HuH-7.5 (cell line): ENCODE measurements around the gene PRRG2.
A peak's percentile ranks its signal among the peaks of the same experiment; 100 is the strongest.

Experiments
- DNase-seq: peaks from one replicate; pipeline ENCODE4 v3.0.0; 2011; ENCODE audit warnings: low spot score

The PRRG2 gene

GRCh38 chr19:49557641-49558325 lies 23.3 kb upstream of the PRRG2 start:
- no peak for DNase-seq

- DNase-seq, result no peak
Measured at GRCh38 chr19:49558591-49558990, 22.5 kb upstream of the PRRG2 start.

GRCh38 chr19:49559443-49559842 lies 21.7 kb upstream of the PRRG2 start:
- DNase-seq, result no peak

GRCh38 chr19:49559928-49560327 lies 21.2 kb upstream of the PRRG2 start:
- no peak for DNase-seq

GRCh38 chr19:49560358-49560900 lies 20.7 kb upstream of the PRRG2 start:
- no peak for DNase-seq

- DNase-seq, result no peak
Measured at GRCh38 chr19:49564616-49565045, 16.5 kb upstream of the PRRG2 start.

GRCh38 chr19:49565261-49565660 lies 15.9 kb upstream of the PRRG2 start:
- DNase-seq, result no peak

- DNase-seq, result no peak
Measured at GRCh38 chr19:49566302-49566701, 14.8 kb upstream of the PRRG2 start.

GRCh38 chr19:49567861-49568441 lies 13.2 kb upstream of the PRRG2 start:
- DNase-seq, result no peak

GRCh38 chr19:49570138-49570856 lies 10.8 kb upstream of the PRRG2 start:
- DNase-seq, result peak; percentile 85

GRCh38 chr19:49570997-49571676 lies 10.0 kb upstream of the PRRG2 start:
- no peak for DNase-seq

- DNase-seq, result no peak
Measured at GRCh38 chr19:49573009-49573408, 8.1 kb upstream of the PRRG2 start.

GRCh38 chr19:49573425-49573824 lies 7.7 kb upstream of the PRRG2 start:
- no peak for DNase-seq

GRCh38 chr19:49574206-49574755 lies 6.8 kb upstream of the PRRG2 start:
- DNase-seq, result no peak

GRCh38 chr19:49579193-49579592 lies 1.9 kb upstream of the PRRG2 start:
- no peak for DNase-seq

- no peak for DNase-seq
Measured at GRCh38 chr19:49579947-49580263, 1.2 kb upstream of the PRRG2 start.

GRCh38 chr19:49580264-49581006 lies 681 bp upstream of the PRRG2 start, which contains the start of gene NOSIP:
NOSIP (minus strand) TSS chr19:49580556; CDS start chr19:49560691, 19,865 bp downstream.
- DNase-seq, result peak; percentile 79

- no peak for DNase-seq
Measured at GRCh38 chr19:49583239-49583638, 2.1 kb downstream of the PRRG2 start.

GRCh38 chr19:49585023-49585422 lies 3.9 kb downstream of the PRRG2 start:
- DNase-seq, result no peak

- no peak for DNase-seq
Measured at GRCh38 chr19:49587227-49587626, 6.1 kb downstream of the PRRG2 start.

- DNase-seq, result no peak
Measured at GRCh38 chr19:49588365-49589122, 7.4 kb downstream of the PRRG2 start.
